ENCODE results near the gene C6orf118. TPM values are rescaled to one million over a fixed set of nuclear protein-coding genes. Genes with fewer than 3 reads are reported as not detected.

The C6orf118 gene
- total and polyA plus RNA-seq, 5 donors = not detected

- intact Hi-C loops (cut with DNase I) = no loop called here
- WGBS = 85% methylated on average over 5 of the region's 5 CpGs
- DNase-seq (no peak), ATAC-seq (no peak)
- no peak overlapping the region for H3K27ac ChIP-seq (ENCODE audit: low read length)
- H3K9me3 ChIP-seq (ENCODE audit: control insufficient read depth, low read length) = no peaks in the 10 kb centered on the region
- H3K27me3 ChIP-seq (ENCODE audit: control insufficient read depth, insufficient read depth) = no peaks in the 10 kb centered on the region
- H3K4me1 ChIP-seq (ENCODE audit: control insufficient read depth, insufficient read depth, low read length) = no peaks in the 10 kb centered on the region
- no peak overlapping the region for H3K4me3 ChIP-seq (ENCODE audit: low read length)
Measured at GRCh38 chr6:165298875-165299274, 10.5 kb downstream of the C6orf118 start.

- Histone ChIP-seq H3K27ac (ENCODE audit: low read length) (no peak overlapping the region), H3K4me1 (ENCODE audit: control insufficient read depth, insufficient read depth, low read length) (no peaks in the 10 kb centered on the region), H3K9me3 (ENCODE audit: control insufficient read depth, low read length) (no peaks in the 10 kb centered on the region), H3K4me3 (ENCODE audit: low read length) (no peak overlapping the region), H3K27me3 (ENCODE audit: control insufficient read depth, insufficient read depth) (no peaks in the 10 kb centered on the region)
- WGBS = 76% methylated on average over 6 of the region's 6 CpGs
- DNase-seq (no peak), ATAC-seq (no peak)
- intact Hi-C loops (cut with DNase I) = no loop called here
Measured at GRCh38 chr6:165298402-165298801, 11.0 kb downstream of the C6orf118 start.

- H3K27ac ChIP-seq (ENCODE audit: low read length) = no peak overlapping the region
- H3K9me3 ChIP-seq (ENCODE audit: control insufficient read depth, low read length) = no peaks in the 10 kb centered on the region
- no peaks in the 10 kb centered on the region for H3K27me3 ChIP-seq (ENCODE audit: control insufficient read depth, insufficient read depth)
- H3K4me3 ChIP-seq (ENCODE audit: low read length) = no peak overlapping the region
- ATAC-seq = no peak
- no peaks in the 10 kb centered on the region for H3K4me1 ChIP-seq (ENCODE audit: control insufficient read depth, insufficient read depth, low read length)
- 77% methylated on average over 6 of the region's 6 CpGs for WGBS
- DNase-seq = no peak
- intact Hi-C loops (cut with DNase I) = no loop called here
Measured at GRCh38 chr6:165292657-165293056, 16.7 kb downstream of the C6orf118 start.

GRCh38 chr6:165274611-165275010 lies 34.8 kb downstream of the C6orf118 start:
- Histone ChIP-seq H3K4me1 (ENCODE audit: control insufficient read depth, insufficient read depth, low read length) (no peaks in the 10 kb centered on the region), H3K27me3 (ENCODE audit: control insufficient read depth, insufficient read depth) (no peaks in the 10 kb centered on the region), H3K27ac (ENCODE audit: low read length) (no peak overlapping the region), H3K9me3 (ENCODE audit: control insufficient read depth, low read length) (no peaks in the 10 kb centered on the region), H3K4me3 (ENCODE audit: low read length) (no peak overlapping the region)
- intact Hi-C loops (cut with DNase I) = no loop called here
- 77% methylated on average over 3 of the region's 3 CpGs for WGBS
- no peak for DNase-seq
- ATAC-seq = no peak

GRCh38 chr6:165272585-165272984 lies 36.8 kb downstream of the C6orf118 start:
- no peak for ATAC-seq
- DNase-seq = no peak
- Histone ChIP-seq H3K4me1 (ENCODE audit: control insufficient read depth, insufficient read depth, low read length) (no peaks in the 10 kb centered on the region), H3K9me3 (ENCODE audit: control insufficient read depth, low read length) (no peaks in the 10 kb centered on the region), H3K27ac (ENCODE audit: low read length) (no peak overlapping the region), H3K27me3 (ENCODE audit: control insufficient read depth, insufficient read depth) (no peaks in the 10 kb centered on the region), H3K4me3 (ENCODE audit: low read length) (no peak overlapping the region)
- 73% methylated on average over 6 of the region's 6 CpGs for WGBS
- intact Hi-C loops (cut with DNase I) = no loop called here

GRCh38 chr6:165268987-165269386 lies 40.4 kb downstream of the C6orf118 start:
- Histone ChIP-seq H3K27ac (ENCODE audit: low read length) (no peak overlapping the region), H3K27me3 (ENCODE audit: control insufficient read depth, insufficient read depth) (no peaks in the 10 kb centered on the region), H3K4me3 (ENCODE audit: low read length) (no peak overlapping the region), H3K4me1 (ENCODE audit: control insufficient read depth, insufficient read depth, low read length) (no peaks in the 10 kb centered on the region), H3K9me3 (ENCODE audit: control insufficient read depth, low read length) (no peaks in the 10 kb centered on the region)
- intact Hi-C loops (cut with DNase I) = no loop called here
- ATAC-seq (no peak), DNase-seq (no peak)
- WGBS = 59% methylated on average over 7 of the region's 7 CpGs

- intact Hi-C loops (cut with DNase I) = no loop called here
- 84% methylated on average over 1 of the region's 1 CpG for WGBS
- no peaks in the 10 kb centered on the region for H3K27me3 ChIP-seq (ENCODE audit: control insufficient read depth, insufficient read depth)
- no peak overlapping the region for H3K27ac ChIP-seq (ENCODE audit: low read length)
- DNase-seq (no peak), ATAC-seq (no peak)
- no peaks in the 10 kb centered on the region for H3K4me1 ChIP-seq (ENCODE audit: control insufficient read depth, insufficient read depth, low read length)
- H3K9me3 ChIP-seq (ENCODE audit: control insufficient read depth, low read length) = no peaks in the 10 kb centered on the region
- no peak overlapping the region for H3K4me3 ChIP-seq (ENCODE audit: low read length)
Measured at GRCh38 chr6:165266621-165267020, 42.8 kb downstream of the C6orf118 start.

GRCh38 chr6:165266191-165266590 lies 43.2 kb downstream of the C6orf118 start:
- WGBS = 61% methylated on average over 5 of the region's 5 CpGs
- no peak overlapping the region for H3K27ac ChIP-seq (ENCODE audit: low read length)
- no peak overlapping the region for H3K4me3 ChIP-seq (ENCODE audit: low read length)
- no peaks in the 10 kb centered on the region for H3K9me3 ChIP-seq (ENCODE audit: control insufficient read depth, low read length)
- no peak for DNase-seq
- no peaks in the 10 kb centered on the region for H3K27me3 ChIP-seq (ENCODE audit: control insufficient read depth, insufficient read depth)
- intact Hi-C loops (cut with DNase I) = no loop called here
- no peaks in the 10 kb centered on the region for H3K4me1 ChIP-seq (ENCODE audit: control insufficient read depth, insufficient read depth, low read length)
- no peak for ATAC-seq

- DNase-seq (no peak), ATAC-seq (no peak)
- no peaks in the 10 kb centered on the region for H3K27me3 ChIP-seq (ENCODE audit: control insufficient read depth, insufficient read depth)
- H3K4me3 ChIP-seq (ENCODE audit: low read length) = no peak overlapping the region
- H3K27ac ChIP-seq (ENCODE audit: low read length) = no peak overlapping the region
- peaks cover 6% of the 10 kb centered on the region for H3K9me3 ChIP-seq (ENCODE audit: control insufficient read depth, low read length)
- intact Hi-C loops (cut with DNase I) = no loop called here
- WGBS = 67% methylated on average over 2 of the region's 2 CpGs
- no peaks in the 10 kb centered on the region for H3K4me1 ChIP-seq (ENCODE audit: control insufficient read depth, insufficient read depth, low read length)
Measured at GRCh38 chr6:165260462-165260861, 48.9 kb downstream of the C6orf118 start.

GRCh38 chr6:165249808-165250207 lies 59.6 kb downstream of the C6orf118 start:
- H3K4me1 ChIP-seq (ENCODE audit: control insufficient read depth, insufficient read depth, low read length) = no peaks in the 10 kb centered on the region
- DNase-seq (no peak), ATAC-seq (no peak)
- H3K27ac ChIP-seq (ENCODE audit: low read length) = no peak overlapping the region
- 70% methylated on average over 3 of the region's 3 CpGs for WGBS
- no peaks in the 10 kb centered on the region for H3K27me3 ChIP-seq (ENCODE audit: control insufficient read depth, insufficient read depth)
- no peaks in the 10 kb centered on the region for H3K9me3 ChIP-seq (ENCODE audit: control insufficient read depth, low read length)
- no peak overlapping the region for H3K4me3 ChIP-seq (ENCODE audit: low read length)
- intact Hi-C loops (cut with DNase I) = no loop called here

- Histone ChIP-seq H3K27ac (ENCODE audit: low read length) (no peak overlapping the region), H3K9me3 (ENCODE audit: control insufficient read depth, low read length) (no peaks in the 10 kb centered on the region), H3K27me3 (ENCODE audit: control insufficient read depth, insufficient read depth) (no peaks in the 10 kb centered on the region), H3K4me1 (ENCODE audit: control insufficient read depth, insufficient read depth, low read length) (no peaks in the 10 kb centered on the region), H3K4me3 (ENCODE audit: low read length) (no peak overlapping the region)
- no peak for ATAC-seq
- DNase-seq = no peak
- 46% methylated on average over 2 of the region's 2 CpGs for WGBS
- intact Hi-C loops (cut with DNase I) = no loop called here
Measured at GRCh38 chr6:165245701-165246100, 63.7 kb downstream of the C6orf118 start.

GRCh38 chr6:165245287-165245686 lies 64.1 kb downstream of the C6orf118 start:
- Histone ChIP-seq H3K9me3 (ENCODE audit: control insufficient read depth, low read length) (no peaks in the 10 kb centered on the region), H3K27me3 (ENCODE audit: control insufficient read depth, insufficient read depth) (no peaks in the 10 kb centered on the region), H3K4me1 (ENCODE audit: control insufficient read depth, insufficient read depth, low read length) (no peaks in the 10 kb centered on the region), H3K27ac (ENCODE audit: low read length) (no peak overlapping the region), H3K4me3 (ENCODE audit: low read length) (no peak overlapping the region)
- DNase-seq (no peak), ATAC-seq (no peak)
- WGBS = 48% methylated on average over 4 of the region's 4 CpGs
- intact Hi-C loops (cut with DNase I) = no loop called here

Measured in right cardiac atrium (tissue), 5 donors.